ENCODE data around the gene BICDL1. TPM values are rescaled to one million over a fixed set of nuclear protein-coding genes. Genes with fewer than 3 reads are reported as not detected.

Gene BICDL1
- polyA plus RNA-seq, 1 experiment, result not detected

- Histone ChIP-seq H3K27ac (ENCODE audit: low read depth, low read length) (no peak overlapping the region), H3K4me3 (ENCODE audit: low read depth, low read length) (no peak overlapping the region), H3K27me3 (ENCODE audit: control insufficient read depth, insufficient read depth, low read length) (no peaks in the 10 kb centered on the region), H3K9me3 (ENCODE audit: control insufficient read depth, insufficient read depth, low read length) (no peaks in the 10 kb centered on the region; the same call in 1 of the 2 replicates)
- no peak for TF ChIP-seq CTCF (IDR thresholded peaks at IDR 0.05; ENCODE audit: low read depth, low read length)
- CTCF ChIA-PET, result no interaction called here
- no peak for DNase-seq (ENCODE audit: low read depth, low spot score)
- POLR2A ChIA-PET, result no interaction called here
Measured at GRCh38 chr12:120090206-120090605, 101.2 kb downstream of the BICDL1 start.

- no peak for DNase-seq (ENCODE audit: low read depth, low spot score)
- no peaks in the 10 kb centered on the region for H3K27me3 ChIP-seq (ENCODE audit: control insufficient read depth, insufficient read depth, low read length)
- H3K9me3 ChIP-seq (ENCODE audit: control insufficient read depth, insufficient read depth, low read length), result no peaks in the 10 kb centered on the region; the same call in 1 of the 2 replicates
- no peak for TF ChIP-seq CTCF (IDR thresholded peaks at IDR 0.05; ENCODE audit: low read depth, low read length)
- no peak overlapping the region for H3K4me3 ChIP-seq (ENCODE audit: low read depth, low read length)
- ChIA-PET POLR2A (interaction anchor here (0.5 kb wide), 1 partner anchor 268 kb away, joined by 3 read pairs; no protein-coding TSS in a partner anchor), CTCF (no interaction called here)
- H3K27ac ChIP-seq (ENCODE audit: low read depth, low read length), result no peak overlapping the region
Measured at GRCh38 chr12:120090626-120091295, 101.7 kb downstream of the BICDL1 start.

- ChIA-PET CTCF (no interaction called here), POLR2A (interaction anchor here (0.5 kb wide), 1 partner anchor 269 kb away, joined by 3 read pairs; no protein-coding TSS in a partner anchor)
Measured at GRCh38 chr12:120091371-120092090, 102.5 kb downstream of the BICDL1 start.

GRCh38 chr12:120092551-120093335 is 103.7 kb downstream of the BICDL1 start:
- Histone ChIP-seq H3K9me3 (ENCODE audit: control insufficient read depth, insufficient read depth, low read length) (no peaks in the 10 kb centered on the region; the same call in 1 of the 2 replicates), H3K27ac (ENCODE audit: low read depth, low read length) (no peak overlapping the region), H3K27me3 (ENCODE audit: control insufficient read depth, insufficient read depth, low read length) (no peaks in the 10 kb centered on the region), H3K4me3 (ENCODE audit: low read depth, low read length) (no peak overlapping the region)
- no peak for DNase-seq (ENCODE audit: low read depth, low spot score)
- TF ChIP-seq CTCF (IDR thresholded peaks at IDR 0.05; ENCODE audit: low read depth, low read length), result no peak
- ChIA-PET CTCF (no interaction called here), POLR2A (no interaction called here)

More at GRCh38 chr12:120091371-120092090, 102.5 kb downstream of the BICDL1 start:
- no peak overlapping the region for H3K27ac ChIP-seq (ENCODE audit: low read depth, low read length)
- no peak for TF ChIP-seq CTCF (IDR thresholded peaks at IDR 0.05; ENCODE audit: low read depth, low read length)
- no peak for DNase-seq (ENCODE audit: low read depth, low spot score)
- no peaks in the 10 kb centered on the region for H3K27me3 ChIP-seq (ENCODE audit: control insufficient read depth, insufficient read depth, low read length)
- H3K4me3 ChIP-seq (ENCODE audit: low read depth, low read length), result no peak overlapping the region
- no peaks in the 10 kb centered on the region; the same call in 1 of the 2 replicates for H3K9me3 ChIP-seq (ENCODE audit: control insufficient read depth, insufficient read depth, low read length)

All from AG04450 (cell line).